NOMO-1 treated with dmso at 0.1 percent for 144 hours (cell line): ENCODE results near the gene EIF3J.
A peak's percentile ranks its signal among the peaks of the same experiment; 100 is the strongest.
"Not testable (repeated sequence)": the region's sequence is repeated elsewhere in the genome, so short reads cannot be mapped to it uniquely, and the experiment has no call there.

Source experiments
- DNase-seq: peaks from one replicate; lab custom pipeline; 2025; ENCODE audit not compliant: unreplicated experiment; lab: John Stamatoyannopoulos, UW

Gene EIF3J

GRCh38 chr15:44536962-44537734 lies at the start of gene EIF3J:
TSS of gene EIF3J (plus strand) at chr15:44537147. CDS start at chr15:44537195, 48 bp downstream.
- peak; percentile 96 for DNase-seq

GRCh38 chr15:44489464-44489863 lies 47.5 kb upstream of the EIF3J start:
- DNase-seq = no peak

- DNase-seq = no peak
Measured at GRCh38 chr15:44490622-44491021, 46.3 kb upstream of the EIF3J start.

- DNase-seq = no peak
Measured at GRCh38 chr15:44492040-44492439, 44.9 kb upstream of the EIF3J start.

GRCh38 chr15:44492672-44493071 lies 44.3 kb upstream of the EIF3J start:
- no peak for DNase-seq

- no peak for DNase-seq
Measured at GRCh38 chr15:44495562-44495961, 41.4 kb upstream of the EIF3J start.

- DNase-seq = no peak
Measured at GRCh38 chr15:44500555-44500954, 36.4 kb upstream of the EIF3J start.

- no peak for DNase-seq
Measured at GRCh38 chr15:44501768-44502366, 35.1 kb upstream of the EIF3J start.

- no peak for DNase-seq
Measured at GRCh38 chr15:44516436-44516835, 20.5 kb upstream of the EIF3J start.

GRCh38 chr15:44519537-44519936 lies 17.4 kb upstream of the EIF3J start:
- no peak for DNase-seq

- DNase-seq = no peak
Measured at GRCh38 chr15:44525018-44525417, 11.9 kb upstream of the EIF3J start.

GRCh38 chr15:44527241-44527640 lies 9.7 kb upstream of the EIF3J start:
- no peak for DNase-seq

GRCh38 chr15:44529864-44530604 lies 6.9 kb upstream of the EIF3J start:
- no peak for DNase-seq

GRCh38 chr15:44530653-44531052 lies 6.3 kb upstream of the EIF3J start:
- DNase-seq = no peak

GRCh38 chr15:44532275-44532674 lies 4.7 kb upstream of the EIF3J start:
- not testable (repeated sequence) for DNase-seq

- no peak for DNase-seq
Measured at GRCh38 chr15:44532689-44533088, 4.3 kb upstream of the EIF3J start.

GRCh38 chr15:44535092-44535491 lies 1.9 kb upstream of the EIF3J start:
- DNase-seq = no peak

GRCh38 chr15:44535523-44536301 lies 1.2 kb upstream of the EIF3J start:
- DNase-seq = no peak

- DNase-seq = peak; percentile 95
Measured at GRCh38 chr15:44536302-44536961, 515 bp upstream of the EIF3J start.

GRCh38 chr15:44537735-44538240 lies 841 bp downstream of the EIF3J start:
- no peak for DNase-seq
